Ramos (cell line): ENCODE data around the gene NTM.

ENCODE experiments used
- in situ Hi-C: fragments of 300-500 bp; cut with MboI; formaldehyde crosslinking; loops from one replicate; pipeline ENCODE4 v1.14.3; 2022; ENCODE audit warnings: low sequenced_read_pairs; ENCODE audit not compliant: unreplicated experiment

Gene NTM

DNA sequence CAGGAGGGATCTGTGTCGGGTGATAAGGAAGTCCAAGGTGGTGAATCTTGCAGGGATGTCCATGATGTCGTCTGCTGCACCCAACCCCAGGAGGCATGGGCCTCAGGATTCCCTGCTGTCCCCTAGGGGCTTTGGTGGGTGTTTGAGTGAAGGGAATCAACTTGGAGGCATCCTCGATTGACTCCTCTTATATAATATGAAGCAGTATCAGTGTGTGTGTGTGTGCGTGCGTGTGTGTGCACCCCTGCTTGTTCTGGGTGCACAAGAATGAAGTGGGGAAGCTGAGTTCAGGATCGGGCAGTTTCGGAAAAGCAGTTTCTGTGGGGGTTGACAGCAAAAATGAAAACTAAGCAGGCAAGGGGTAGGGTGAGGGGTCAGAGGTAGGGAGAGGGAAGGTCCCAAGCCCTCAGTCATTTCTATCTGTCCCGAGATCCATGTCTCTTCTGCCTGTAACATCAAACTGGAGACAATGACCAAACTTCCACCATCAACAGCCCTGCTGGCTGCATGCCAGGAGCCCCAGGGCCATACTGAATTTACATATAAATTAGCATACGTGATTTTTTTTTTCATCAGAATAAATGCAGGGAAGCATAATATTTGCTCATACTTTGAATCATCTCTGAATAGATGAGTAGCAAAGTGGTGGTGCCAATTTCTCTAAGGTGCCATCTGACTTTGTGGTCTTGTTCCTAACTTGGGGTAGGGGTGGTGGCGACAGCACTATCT lies 2.0 kb downstream of the NTM start:
- in situ Hi-C loops = no loop called here

DNA sequence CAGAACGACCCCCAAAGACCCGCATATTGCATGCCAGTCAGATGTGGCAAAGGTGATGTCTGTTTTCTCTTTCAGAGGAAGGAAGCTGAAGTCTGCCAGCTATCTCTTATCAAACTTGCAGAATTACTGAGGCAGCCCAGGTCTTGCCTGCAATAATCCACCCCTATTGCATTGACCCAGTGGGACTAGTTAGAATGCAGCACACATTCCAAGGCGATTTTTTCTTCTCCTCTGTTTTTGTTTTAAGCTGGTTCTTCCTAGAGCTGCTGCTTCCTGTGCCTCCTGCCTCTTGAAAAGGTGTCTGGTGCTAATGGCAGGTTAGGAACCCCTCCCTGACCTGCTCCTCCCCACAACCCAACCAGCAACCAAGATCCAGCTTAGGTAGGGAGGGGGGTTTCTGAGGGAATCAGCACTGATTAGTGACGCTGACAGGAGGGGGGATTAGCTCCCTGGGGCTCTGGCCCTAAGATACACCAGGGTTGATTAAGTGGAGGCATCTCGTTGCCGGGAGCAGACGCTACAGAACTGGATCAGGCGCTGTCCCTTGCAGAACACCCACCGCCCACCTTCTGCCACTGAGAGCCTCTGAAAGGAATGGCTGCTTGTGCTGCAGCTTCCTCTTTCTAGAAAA lies 2.8 kb downstream of the NTM start:
- in situ Hi-C loops = no loop called here

GRCh38 chr11:131373756-131374155 lies 3.3 kb downstream of the NTM start:
- in situ Hi-C loops = no loop called here

- in situ Hi-C loops = no loop called here
Observed at GRCh38 chr11:131375421-131375820, 5.0 kb downstream of the NTM start.

DNA sequence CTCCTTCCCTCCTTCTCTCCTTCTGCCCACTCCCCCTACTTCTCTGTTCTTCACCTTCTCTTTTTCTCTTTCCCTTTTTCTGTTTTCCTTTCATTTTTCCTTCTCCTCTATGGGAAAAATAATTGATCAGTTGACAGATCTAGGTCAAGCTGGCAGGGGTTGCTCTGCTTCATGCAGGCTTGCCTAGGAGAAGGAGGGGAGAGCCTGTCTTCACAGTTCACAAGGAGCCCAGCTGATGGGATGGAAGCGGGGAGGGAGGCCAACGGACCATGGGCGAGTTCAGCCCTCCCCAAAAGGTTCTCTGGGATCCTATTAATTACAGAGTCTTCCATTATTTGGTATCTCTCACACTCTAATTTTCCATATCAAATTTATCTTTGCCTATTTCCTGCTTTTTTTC lies 5.5 kb downstream of the NTM start:
- in situ Hi-C loops = no loop called here

DNA sequence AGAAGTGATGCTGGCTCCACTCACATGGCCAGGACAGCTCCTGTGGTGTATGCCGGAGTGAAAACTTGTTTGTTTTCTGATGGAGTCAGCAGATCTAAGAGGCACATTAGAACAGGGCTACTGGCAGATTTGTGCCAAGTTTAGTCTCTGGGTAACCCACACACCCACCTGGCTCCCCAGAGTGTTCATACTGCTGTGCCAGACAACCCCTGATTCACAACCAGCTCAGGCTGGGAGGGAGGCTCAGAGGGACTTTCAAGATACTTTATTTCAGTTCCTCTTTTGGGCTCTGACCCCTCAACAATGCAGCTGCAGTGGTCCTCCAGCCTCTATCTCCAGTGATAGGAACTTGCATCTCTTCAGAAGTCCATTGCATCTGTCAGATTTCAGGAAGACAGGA lies 8.5 kb downstream of the NTM start:
- in situ Hi-C loops = no loop called here

GRCh38 chr11:131385763-131386390 lies 15.5 kb downstream of the NTM start:
- in situ Hi-C loops = no loop called here

GRCh38 chr11:131386408-131386807 lies 16.0 kb downstream of the NTM start:
- in situ Hi-C loops = no loop called here

GRCh38 chr11:131388030-131388429 lies 17.6 kb downstream of the NTM start:
- in situ Hi-C loops = no loop called here

- in situ Hi-C loops = no loop called here
Observed at GRCh38 chr11:131389582-131389981, 19.2 kb downstream of the NTM start.

DNA sequence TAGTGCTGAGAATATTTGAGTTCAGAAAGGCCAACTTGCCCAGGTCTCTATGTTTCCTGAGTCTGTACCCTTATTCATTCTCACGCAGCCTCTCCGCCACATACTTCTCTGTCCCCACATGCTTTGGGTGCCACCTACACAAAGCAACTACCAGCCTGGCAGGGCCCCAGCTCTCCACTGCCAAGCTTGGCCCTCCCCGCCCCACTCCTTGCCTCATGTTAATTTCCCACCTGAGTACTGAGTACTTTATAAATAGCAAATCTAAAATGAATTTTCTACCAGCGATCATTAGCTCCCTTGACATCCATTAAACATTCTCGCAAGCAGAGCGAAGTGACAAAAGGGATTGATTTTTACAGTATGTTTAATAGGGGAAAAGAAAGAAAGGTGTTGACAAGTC lies 20.8 kb downstream of the NTM start:
- in situ Hi-C loops = no loop called here

- in situ Hi-C loops = no loop called here
Observed at GRCh38 chr11:131392528-131393255, 22.3 kb downstream of the NTM start.

DNA sequence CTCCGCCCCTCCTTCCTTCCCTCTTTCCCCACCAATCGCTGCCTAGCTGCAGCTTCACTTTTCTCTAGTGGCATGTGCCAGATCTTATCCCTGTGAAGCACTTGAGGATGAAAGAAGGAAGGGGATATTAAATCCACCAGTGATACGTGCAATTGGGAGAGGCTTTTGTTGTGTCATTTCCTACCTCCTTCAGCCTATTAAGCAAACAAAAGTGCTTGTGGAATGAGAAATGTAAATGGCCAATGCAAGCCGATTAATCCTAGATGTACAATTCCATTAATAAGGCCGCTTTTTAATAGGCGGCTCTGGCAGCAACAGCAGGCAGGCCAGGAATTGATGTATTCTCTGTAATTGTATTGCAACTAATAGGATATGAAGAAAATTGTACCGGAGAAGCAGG lies 23.3 kb downstream of the NTM start:
- in situ Hi-C loops = no loop called here

DNA sequence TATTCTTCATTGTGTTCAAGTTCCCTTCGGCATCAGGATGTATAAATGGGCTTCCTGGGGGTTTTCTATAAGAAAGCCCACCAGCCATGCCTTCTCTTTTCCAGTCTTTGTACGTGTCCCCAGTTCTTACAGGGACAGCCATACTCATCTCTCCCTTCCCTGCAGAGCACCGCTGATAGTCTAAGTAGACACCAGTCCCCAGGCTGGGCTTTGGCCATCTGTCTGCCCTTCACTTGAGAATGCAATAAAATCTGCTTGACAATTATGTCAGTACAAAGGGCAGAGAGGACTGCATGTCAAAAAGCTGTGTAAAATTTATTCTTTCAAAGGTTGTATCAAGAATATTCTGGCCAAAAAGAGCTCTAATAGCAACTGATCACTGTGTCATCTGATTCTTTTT lies 27.3 kb downstream of the NTM start:
- in situ Hi-C loops = no loop called here

DNA sequence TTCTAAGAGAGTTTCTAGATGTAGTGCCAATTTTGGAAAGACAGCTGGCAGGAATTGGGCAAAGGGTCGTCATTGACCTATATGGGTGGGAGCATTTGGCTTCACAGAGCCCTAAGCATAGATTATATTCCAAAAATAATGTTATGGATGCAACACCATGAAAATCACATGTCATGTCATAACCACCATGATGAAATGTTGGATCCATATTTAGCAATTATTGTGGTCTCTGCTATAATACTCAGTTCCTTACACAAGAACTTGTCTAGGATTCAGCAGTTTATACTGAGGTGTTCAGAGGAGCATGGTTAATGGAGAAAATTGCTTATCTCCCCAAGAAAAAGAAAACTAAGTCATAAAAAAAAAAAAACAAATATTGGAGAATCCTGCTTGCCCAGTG lies 31.6 kb downstream of the NTM start:
- in situ Hi-C loops = no loop called here

GRCh38 chr11:131404010-131404409 lies 33.6 kb downstream of the NTM start:
- in situ Hi-C loops = no loop called here

- in situ Hi-C loops = no loop called here
Observed at GRCh38 chr11:131408025-131408640, 37.7 kb downstream of the NTM start.

DNA sequence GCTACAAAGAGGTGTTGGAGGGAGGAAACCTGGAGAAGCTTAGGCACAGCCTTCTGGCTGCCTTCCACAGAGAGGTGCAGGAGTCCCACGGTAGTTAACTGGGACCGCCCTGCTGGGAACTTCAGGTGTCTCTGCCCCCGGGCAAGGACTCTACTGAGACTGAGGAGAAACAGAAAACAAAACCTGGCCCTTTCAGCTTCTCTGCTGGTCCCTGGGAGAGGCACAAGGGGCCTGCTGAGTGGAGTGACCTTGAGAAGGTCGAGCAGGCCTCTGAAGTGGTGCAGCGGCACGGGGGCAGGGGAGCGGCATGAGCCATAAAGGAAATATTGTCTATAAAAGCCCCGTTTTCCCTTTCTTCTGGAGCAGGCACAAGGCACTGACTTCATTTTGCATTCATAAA lies 38.9 kb downstream of the NTM start:
- in situ Hi-C loops = no loop called here

DNA sequence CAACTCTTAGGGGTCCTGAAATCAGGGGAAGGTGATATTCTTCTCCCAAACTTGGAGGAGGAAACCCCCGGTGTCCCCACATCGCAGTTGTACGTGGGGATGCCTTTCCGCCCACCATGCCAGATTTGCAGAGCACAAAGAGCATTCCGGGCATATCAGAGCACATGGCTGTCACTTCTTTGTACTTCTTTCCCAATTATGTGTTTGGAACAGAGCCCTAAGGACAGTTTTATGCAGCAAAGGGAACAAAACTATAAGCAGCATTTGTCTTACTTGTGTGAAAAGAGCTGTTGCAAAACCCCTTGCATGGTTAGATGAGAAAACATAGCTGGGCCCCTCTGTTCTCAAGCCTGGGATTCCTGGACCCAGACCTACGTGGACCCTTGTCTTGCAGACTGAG lies 41.2 kb downstream of the NTM start:
- in situ Hi-C loops = no loop called here

DNA sequence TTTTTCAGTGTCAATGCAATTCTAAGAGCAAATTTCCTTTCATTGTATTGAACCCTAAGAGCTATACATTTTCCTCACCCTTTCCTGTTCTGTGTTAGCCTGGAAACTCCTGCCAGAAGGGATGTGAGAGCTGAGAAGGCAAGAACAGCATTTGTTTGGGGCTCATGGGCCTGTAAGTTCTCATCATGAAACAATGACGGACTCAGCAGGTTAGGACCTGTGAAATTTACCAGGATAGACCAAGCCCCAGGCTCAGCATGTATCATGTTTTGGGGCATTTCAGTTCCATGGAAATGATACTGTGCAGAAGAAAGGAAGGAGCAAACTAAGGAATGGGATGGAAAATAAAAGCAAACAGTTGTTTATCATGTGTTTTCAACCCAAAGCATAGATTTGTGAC lies 41.6 kb downstream of the NTM start:
- in situ Hi-C loops = no loop called here

- in situ Hi-C loops = no loop called here
Observed at GRCh38 chr11:131413217-131413616, 42.8 kb downstream of the NTM start.
